Glutamatergic neuron (in vitro differentiated cells): Measurements from ENCODE around the gene ARL10. TPM values are rescaled to one million over a fixed set of nuclear protein-coding genes. Genes with fewer than 3 reads are reported as not detected.

Source experiments
- DNase-seq: peaks from one replicate; pipeline ENCODE4 v3.0.0; 2022
- H3K27ac Mint-ChIP-seq: one replicate; pipeline ENCODE4 v1.8.0; 2020; ENCODE audit warnings: mild to moderate bottlenecking, mixed read lengths, inconsistent platforms; ENCODE audit not compliant: unreplicated experiment
- H3K27me3 Mint-ChIP-seq: one replicate; pipeline ENCODE4 v1.8.0; 2020; ENCODE audit warnings: mild to moderate bottlenecking, moderate library complexity, mixed read lengths, inconsistent platforms; ENCODE audit not compliant: unreplicated experiment
- H3K36me3 Mint-ChIP-seq: one replicate; pipeline ENCODE4 v1.8.0; 2020; ENCODE audit warnings: mild to moderate bottlenecking, mixed read lengths, inconsistent platforms; ENCODE audit not compliant: unreplicated experiment
- H3K4me1 Mint-ChIP-seq: one replicate; pipeline ENCODE4 v1.8.0; 2020; ENCODE audit warnings: mild to moderate bottlenecking, low read depth, mixed read lengths, inconsistent platforms; ENCODE audit not compliant: unreplicated experiment
- H3K4me3 Mint-ChIP-seq: one replicate; pipeline ENCODE4 v1.8.0; 2020; ENCODE audit warnings: mild to moderate bottlenecking, mixed read lengths, inconsistent platforms; ENCODE audit not compliant: unreplicated experiment
- H3K9me3 Mint-ChIP-seq: one replicate; pipeline ENCODE4 v1.8.0; 2020; ENCODE audit warnings: mild to moderate bottlenecking, moderate library complexity, mixed read lengths, inconsistent platforms; ENCODE audit not compliant: unreplicated experiment
- CTCF ChIP-seq: fragments of 200-600 bp; sonication (generic); IDR thresholded peaks from one replicate; pipeline ENCODE4 v1.5.0; 2021; ENCODE audit not compliant: partially characterized antibody, unreplicated experiment
- total RNA-seq: library from RNA; stranded (reverse); fragmentation: NEBNext Ultra II Directional; extraction: Animal tissue kit (Norgen Biotek cat#: 25700); gene quantifications from one replicate; pipeline ENCODE4 v1.2.1, GENCODE V29; 2021; ENCODE audit not compliant: unreplicated experiment

The ARL10 gene
- total RNA-seq, 1 donor from 2014 or later, result 34.7 TPM

DNA sequence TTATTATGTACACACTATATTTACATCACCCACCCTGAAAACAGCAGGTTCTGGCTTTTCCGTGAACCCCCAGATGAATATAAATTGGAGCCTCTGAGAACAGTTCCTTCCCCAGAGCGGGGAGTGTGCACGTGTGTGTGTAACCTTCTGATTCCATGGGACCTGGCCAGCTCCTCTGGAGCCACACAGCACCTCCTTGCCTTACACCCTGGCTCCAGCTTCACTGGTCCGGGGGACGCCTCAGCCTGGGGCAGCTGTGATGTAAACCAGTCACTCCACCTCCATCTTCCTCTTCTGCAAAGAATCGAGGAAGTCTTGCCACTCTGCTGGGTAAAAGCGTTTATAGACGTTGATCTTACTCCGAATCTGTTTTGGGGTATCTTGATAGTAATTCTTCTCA lies 18.7 kb downstream of the ARL10 start:
- Mint-ChIP-seq H3K4me3 (no peak overlapping the region), H3K36me3 (no peaks in the 10 kb centered on the region), H3K4me1 (peaks cover 9% of the 10 kb centered on the region), H3K27ac (no peak overlapping the region), H3K9me3 (peaks cover 8% of the 10 kb centered on the region), H3K27me3 (peaks cover 7% of the 10 kb centered on the region)
- no peak for DNase-seq
- no peak for TF ChIP-seq CTCF

DNA sequence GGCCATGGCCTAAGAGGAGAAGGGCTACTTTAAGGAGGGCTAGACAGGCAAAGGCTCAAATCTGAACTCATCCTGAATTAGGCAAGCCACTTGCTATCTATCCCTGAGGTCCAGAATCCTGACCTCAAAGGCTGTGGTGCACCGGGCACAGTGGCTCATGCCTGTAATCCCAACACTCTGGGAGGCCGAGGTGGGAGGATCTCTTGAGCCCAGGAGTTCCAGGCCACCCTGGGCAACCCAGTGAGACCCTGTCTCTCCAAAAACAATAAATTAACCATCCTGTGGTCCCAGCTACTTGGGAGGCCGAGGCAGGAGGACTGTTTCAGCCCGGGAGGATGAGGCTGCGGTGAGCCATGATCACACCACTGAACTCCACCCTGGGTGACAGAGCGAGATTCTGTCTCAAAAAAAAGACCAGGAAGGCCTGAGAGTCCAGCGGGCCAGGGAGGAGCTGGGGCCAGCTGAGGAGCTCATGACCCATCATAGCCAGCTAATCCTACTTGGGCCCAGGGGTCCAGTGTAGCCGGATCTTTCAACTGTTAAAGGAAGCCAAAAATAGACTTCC lies 19.2 kb downstream of the ARL10 start:
- Mint-ChIP-seq H3K4me3 (no peak overlapping the region), H3K36me3 (no peaks in the 10 kb centered on the region), H3K27me3 (peaks cover 10% of the 10 kb centered on the region)

DNA sequence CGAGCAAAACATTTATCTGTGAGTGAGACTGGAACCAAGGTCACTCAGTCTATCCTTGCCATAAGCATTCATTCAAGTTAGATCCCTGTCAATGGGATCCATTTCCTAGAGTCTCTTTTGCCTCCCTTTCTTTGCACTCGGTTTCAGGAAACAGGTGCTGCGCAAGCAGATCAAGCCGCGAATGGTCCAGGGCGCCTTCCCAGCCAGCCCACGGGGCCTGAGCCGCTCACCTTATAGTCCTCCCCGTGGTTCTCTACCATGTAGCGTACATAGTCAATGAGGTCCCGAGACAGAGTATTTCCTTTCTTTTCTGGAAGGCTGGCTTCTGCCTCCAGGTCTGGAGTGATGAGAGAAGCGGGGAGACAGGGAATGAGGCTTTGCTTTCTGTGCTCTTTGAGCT lies 19.7 kb downstream of the ARL10 start:
- H3K36me3 Mint-ChIP-seq, result no peaks in the 10 kb centered on the region
- peaks cover 10% of the 10 kb centered on the region for H3K27me3 Mint-ChIP-seq
- peaks cover 11% of the 10 kb centered on the region for H3K9me3 Mint-ChIP-seq
- no peak for DNase-seq
- H3K4me3 Mint-ChIP-seq, result no peak overlapping the region
- TF ChIP-seq CTCF, result no peak
- H3K27ac Mint-ChIP-seq, result no peak overlapping the region
- peaks cover 11% of the 10 kb centered on the region for H3K4me1 Mint-ChIP-seq

More for the DNA sequence above, 19.2 kb downstream of the ARL10 start:
- peaks cover 9% of the 10 kb centered on the region for H3K4me1 Mint-ChIP-seq
- TF ChIP-seq CTCF, result no peak
- H3K9me3 Mint-ChIP-seq, result peaks cover 11% of the 10 kb centered on the region
- no peak for DNase-seq
- H3K27ac Mint-ChIP-seq, result no peak overlapping the region

- H3K4me1 Mint-ChIP-seq, result peaks cover 11% of the 10 kb centered on the region
- H3K4me3 Mint-ChIP-seq, result peak overlapping the region; percentile 99
- H3K36me3 Mint-ChIP-seq, result no peaks in the 10 kb centered on the region
- peaks cover 10% of the 10 kb centered on the region for H3K27me3 Mint-ChIP-seq
- H3K27ac Mint-ChIP-seq, result no peak overlapping the region
- no peak for TF ChIP-seq CTCF
- peaks cover 11% of the 10 kb centered on the region for H3K9me3 Mint-ChIP-seq
- no peak for DNase-seq
Measured at GRCh38 chr5:176386491-176386890, 21.2 kb downstream of the ARL10 start.

- no peaks in the 10 kb centered on the region for H3K36me3 Mint-ChIP-seq
Measured at GRCh38 chr5:176387384-176387925, 22.2 kb downstream of the ARL10 start.

More at GRCh38 chr5:176387384-176387925, 22.2 kb downstream of the ARL10 start:
- Mint-ChIP-seq H3K9me3 (peaks cover 11% of the 10 kb centered on the region), H3K27ac (peak overlapping the region; percentile 99), H3K4me1 (peaks cover 11% of the 10 kb centered on the region), H3K27me3 (peaks cover 10% of the 10 kb centered on the region), H3K4me3 (peak overlapping the region; percentile 99)
- TF ChIP-seq CTCF, result no peak
- DNase-seq, result no peak
